HS-27A (cell line): ENCODE results near the gene CD82.
A peak's percentile ranks its signal among the peaks of the same experiment; 100 is the strongest.
"Not testable (repeated sequence)": the region's sequence is repeated elsewhere in the genome, so short reads cannot be mapped to it uniquely, and the experiment has no call there.

Experiments used
- DNase-seq: peaks from one replicate; pipeline ENCODE4 v3.0.0-alpha.2; 2012; ENCODE audit warnings: low read depth, missing footprints

Gene CD82

DNA sequence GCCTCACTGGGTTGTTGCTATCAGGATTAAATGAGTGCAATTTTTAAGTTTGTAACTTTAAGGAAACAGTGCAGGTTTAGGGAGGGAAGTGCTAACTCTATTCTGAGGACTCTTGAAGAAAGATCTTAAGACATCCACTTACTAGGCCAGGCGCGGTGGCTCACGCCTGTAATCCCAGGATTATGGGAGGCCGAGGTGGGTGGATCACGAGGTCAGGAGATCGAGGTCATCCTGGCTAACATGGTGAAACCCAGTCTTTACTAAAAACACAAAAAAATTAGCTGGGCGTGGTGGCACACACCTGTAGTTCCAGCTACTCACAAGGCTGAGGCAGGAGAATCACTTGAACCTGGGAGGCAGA lies 5.5 kb upstream of the CD82 start:
- not testable (repeated sequence) for DNase-seq

GRCh38 chr11:44561275-44561805 lies 4.1 kb upstream of the CD82 start:
- no peak for DNase-seq

- no peak for DNase-seq
Measured at GRCh38 chr11:44561964-44562734, 3.3 kb upstream of the CD82 start.

- no peak for DNase-seq
Measured at GRCh38 chr11:44562845-44563460, 2.5 kb upstream of the CD82 start.

DNA sequence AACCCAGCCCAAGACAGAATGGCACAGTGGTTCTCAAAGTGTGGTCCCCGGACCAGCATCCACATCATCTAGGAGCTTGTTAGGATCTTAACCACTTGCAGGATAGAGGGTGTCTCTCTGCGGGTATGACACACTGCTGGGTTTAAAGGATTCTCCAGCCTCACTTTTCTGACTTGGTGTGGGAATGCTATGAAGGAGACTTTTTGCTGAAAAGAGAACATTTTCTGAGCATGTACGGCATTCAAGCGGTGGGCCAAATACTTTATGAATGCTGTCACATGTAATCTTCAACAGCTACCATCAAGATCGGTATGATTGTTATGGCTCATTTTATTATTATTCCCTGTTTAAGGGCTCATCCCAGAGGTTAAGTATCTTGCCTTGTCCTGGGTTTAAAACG lies 1.8 kb upstream of the CD82 start:
- DNase-seq, result no peak

DNA sequence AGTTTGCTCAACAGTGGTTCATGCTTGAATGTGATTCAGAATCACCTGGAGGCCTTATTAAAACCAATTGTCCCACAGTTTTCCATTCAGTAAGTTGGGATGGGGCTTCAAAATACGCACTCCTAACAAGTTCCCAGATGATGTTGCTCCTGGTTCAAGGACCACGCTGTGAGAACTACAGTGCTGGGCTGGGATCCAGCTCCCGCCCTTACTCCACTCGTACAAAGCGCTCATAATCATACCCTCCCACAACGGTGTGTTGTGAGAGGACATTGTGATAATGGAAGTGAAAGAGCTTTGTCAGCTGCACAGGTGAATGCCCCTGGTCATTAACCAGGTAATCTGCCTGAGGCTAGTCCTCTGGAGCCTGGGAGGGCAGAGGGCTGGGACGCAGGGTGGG lies 1.3 kb upstream of the CD82 start:
- DNase-seq, result no peak

DNA sequence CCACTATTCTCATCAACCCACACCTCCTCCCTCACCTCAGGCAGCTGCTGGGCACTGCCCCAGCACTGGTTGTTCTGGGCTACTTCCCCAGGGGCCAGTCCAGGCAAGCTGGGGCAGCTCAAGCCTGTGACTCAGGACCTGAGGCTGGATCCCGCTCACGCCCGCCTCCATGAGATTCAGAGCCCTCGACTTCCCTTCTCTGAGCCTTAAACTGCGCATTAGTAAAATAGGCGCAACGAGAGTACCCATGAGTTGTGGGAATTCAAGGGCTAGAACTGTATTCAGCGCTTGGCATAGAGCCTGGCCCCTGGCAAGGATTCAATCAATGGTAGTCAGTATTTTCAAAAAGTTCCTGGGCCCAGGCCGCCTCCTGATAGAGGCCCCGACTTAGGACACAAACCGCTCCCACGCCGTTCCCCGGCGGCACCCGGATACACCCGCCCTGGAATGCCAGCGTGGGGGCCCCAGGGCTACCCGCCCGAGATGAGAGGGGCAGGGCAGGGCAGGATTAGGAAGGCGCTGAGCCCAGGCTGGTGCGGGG lies 723 bp upstream of the CD82 start:
- DNase-seq, result peak; percentile 93

- no peak for DNase-seq
Measured at GRCh38 chr11:44565953-44566949, 788 bp downstream of the CD82 start.

DNA sequence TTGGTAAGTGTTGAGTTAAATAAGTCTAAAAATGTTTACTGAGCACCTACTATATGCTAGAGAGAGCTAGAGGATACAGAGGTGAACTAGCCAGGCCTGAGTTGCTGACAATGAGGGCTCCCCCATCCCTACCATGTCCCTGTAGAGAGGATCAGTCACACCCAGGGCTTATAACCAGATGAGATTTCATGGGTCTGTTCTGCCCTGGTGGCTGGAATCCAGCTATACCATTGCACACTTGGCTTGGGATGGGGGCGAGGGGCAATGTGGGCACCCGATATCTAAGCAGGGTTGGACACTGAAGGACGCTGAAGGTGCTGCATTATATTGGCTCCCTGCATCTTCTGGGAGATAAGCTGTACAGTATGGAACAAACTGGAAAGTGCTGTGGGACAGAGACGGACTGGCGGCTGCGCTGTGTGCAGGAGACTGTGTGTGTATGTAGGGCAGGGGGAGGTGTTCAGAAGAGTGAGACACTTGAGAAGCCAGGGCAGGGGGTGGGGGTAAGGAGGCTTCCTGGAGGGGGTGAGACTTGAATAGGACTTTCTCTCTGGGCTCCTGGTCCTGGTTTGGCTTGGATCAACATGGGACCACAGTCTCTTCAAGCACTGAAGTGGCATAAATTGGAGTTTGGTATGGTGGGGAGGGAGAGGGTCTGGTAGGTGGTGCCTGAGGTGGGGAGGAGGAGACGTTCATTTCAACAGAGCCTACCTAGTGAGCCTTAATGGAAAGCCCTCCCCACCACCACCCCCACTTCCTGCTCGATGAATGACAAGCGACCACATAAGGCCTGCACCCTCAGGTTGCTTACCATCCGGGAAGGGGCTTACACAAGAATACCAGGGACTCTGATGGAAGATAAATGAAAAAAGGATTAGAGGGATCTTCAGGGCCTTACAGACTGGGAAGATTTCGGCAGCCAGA lies 1.8 kb downstream of the CD82 start:
- no peak for DNase-seq

- DNase-seq, result no peak
Measured at GRCh38 chr11:44567876-44568256, 2.4 kb downstream of the CD82 start.

DNA sequence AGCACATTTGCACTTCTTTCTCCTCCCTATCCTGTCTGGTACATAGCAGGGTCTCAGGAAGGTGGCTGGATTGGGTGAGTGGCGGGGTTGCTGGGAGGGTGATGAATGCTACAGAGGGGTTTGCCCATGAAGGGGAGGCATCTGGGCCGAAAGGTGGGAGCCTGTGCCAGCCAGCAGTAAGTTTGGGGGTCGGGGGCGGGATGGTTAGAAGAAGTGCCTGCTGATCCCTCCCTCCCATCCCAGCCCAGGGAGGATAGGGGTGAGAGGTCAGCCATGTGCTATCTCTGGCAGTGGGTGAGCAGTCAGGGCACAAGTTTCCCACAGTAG lies 2.8 kb downstream of the CD82 start:
- no peak for DNase-seq

DNA sequence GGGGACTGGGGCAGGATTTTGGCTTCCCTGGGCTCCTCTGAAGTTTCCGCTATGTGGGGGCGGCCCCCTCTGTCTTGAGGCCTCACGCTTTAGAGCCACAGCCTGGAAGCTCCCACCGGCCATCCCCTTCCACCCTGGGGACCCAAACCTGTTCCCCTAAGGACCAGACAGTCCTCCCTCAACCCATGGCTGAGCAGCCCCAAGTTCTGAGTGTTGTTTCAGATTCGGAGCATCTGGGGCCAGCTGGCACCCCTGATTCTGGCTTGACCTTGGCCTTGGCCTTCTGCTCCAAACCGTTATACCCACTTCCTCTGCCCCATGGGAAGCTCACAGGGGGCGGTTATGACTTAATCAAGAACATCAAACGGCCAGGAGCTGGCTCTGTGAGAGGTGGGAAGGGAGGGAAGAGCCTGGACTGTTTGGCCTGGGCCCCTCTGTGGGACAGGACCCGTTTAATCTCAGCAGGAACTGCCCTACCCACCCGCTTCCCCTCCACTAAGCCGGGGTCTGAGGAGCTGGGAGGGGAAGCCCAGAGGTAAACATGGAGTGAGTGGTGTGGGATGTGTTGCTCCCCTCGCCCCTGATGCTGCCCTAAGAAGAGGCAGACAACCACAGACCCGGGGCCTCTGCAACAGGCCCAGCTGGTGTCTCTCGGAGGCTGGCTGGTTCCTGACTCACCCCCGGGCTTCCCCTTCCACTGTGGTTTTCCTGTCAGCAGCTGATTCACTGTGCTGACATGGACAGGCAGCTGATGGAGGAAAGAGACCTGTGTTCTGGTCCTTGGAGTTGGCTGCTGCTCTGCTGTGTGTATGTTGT lies 3.4 kb downstream of the CD82 start:
- peak; percentile 81 for DNase-seq

GRCh38 chr11:44570411-44571155 lies 5.1 kb downstream of the CD82 start:
- DNase-seq, result no peak

DNA sequence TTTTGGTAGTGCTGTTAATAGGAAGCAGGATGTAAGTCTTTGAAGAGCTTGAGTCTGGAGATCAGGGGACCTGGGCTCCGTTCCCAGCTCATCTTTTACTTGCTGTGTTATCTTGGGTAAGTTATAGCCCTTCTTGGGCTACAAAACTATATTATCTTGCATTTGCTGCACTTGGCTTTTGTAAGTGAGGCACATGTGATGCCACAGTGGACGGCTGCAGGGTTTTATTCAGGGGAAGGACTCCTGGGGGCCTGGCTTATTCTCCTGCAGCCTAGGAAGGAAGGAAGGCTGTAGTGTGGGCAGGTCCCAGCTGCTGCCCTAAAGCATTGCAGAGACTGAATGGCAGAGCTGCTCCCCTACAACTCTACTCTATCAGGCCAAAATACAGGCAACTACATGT lies 6.4 kb downstream of the CD82 start:
- DNase-seq, result no peak

- no peak for DNase-seq
Measured at GRCh38 chr11:44572436-44572835, 7.0 kb downstream of the CD82 start.

- no peak for DNase-seq
Measured at GRCh38 chr11:44572884-44573283, 7.4 kb downstream of the CD82 start.

GRCh38 chr11:44573333-44573732 lies 7.9 kb downstream of the CD82 start:
- no peak for DNase-seq

DNA sequence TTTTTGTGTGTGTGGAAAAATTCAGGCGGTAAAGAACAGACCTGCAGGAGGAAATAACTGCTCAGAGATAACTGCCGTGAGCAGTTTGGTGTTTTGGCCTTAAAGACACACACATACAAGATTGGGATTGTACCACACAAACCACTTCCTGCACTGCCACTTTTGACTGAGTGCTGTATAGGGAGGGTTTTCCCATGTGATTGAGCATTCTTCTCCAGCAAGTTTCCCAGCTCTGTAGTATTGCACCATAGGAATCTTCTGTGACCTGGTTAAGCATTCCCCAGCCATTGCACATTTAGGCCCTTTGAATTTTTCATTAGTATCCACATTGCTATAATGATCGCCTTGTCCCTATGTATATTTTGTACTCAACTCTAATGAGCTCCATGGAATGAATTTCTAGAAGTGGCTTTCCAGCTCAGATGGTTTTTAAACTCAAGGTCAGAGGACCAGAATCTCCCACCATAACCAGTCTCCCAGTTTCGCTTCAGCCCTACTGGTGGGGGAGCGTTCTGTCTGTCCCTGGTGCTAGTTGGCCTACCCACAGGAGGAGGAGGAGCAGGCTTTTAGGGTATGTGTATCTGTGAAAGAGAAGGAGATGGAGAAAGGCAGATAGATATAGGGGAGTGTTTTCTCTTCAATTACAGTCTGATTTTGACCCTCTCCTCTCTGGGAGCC lies 9.3 kb downstream of the CD82 start:
- no peak for DNase-seq

- DNase-seq, result no peak
Measured at GRCh38 chr11:44575288-44575672, 9.8 kb downstream of the CD82 start.
